ENCODE results near the gene RNGTT.
"Not testable (repeated sequence)": the region's sequence is repeated elsewhere in the genome, so short reads cannot be mapped to it uniquely, and the experiment has no call there.

Gene RNGTT

DNA sequence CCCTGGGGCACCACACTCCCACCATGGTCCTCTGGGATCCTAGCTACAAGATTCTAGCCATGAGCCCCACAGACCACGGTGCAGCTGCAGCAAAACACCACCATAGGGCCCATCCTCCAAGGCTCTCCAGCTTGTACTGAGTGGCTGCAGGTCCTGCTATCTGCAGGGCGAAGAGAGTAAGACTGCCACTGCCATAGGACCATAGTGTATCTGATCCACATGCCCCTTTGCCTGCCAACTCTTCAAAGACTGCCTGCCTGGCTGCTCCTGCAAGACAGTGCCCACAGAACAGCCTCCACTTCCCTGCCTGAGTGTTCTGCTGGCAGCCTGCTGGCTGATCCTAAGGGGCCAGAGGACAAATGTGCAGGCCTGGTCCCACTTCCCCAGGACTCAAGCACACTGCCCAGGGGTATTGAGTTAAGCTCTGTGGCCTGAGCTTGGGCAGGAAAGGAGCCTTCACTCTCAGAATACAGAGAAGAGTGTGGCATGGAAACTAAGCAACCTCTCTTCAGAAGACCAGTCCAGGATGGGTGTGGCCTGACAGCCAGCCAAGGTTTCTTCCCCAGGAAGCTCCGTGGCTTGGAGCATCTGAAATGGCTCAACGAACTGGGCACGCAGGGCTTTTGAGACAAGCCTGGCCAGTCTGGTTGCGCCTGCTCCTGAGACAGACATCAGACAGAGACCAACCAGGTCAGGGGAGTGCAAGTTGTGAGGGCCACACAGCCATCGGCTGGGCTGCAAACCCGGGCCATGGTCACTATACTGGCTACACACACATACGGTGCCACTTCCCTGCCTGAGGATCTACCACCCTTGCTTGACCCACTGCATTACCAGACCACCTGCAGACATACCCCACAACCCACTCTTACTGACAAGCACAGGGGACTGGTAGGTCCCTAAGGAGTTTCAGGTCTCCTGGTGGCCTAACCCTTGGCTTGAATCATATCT is 54.5 kb downstream of the RNGTT start:
- DNase-seq: no peak

DNA sequence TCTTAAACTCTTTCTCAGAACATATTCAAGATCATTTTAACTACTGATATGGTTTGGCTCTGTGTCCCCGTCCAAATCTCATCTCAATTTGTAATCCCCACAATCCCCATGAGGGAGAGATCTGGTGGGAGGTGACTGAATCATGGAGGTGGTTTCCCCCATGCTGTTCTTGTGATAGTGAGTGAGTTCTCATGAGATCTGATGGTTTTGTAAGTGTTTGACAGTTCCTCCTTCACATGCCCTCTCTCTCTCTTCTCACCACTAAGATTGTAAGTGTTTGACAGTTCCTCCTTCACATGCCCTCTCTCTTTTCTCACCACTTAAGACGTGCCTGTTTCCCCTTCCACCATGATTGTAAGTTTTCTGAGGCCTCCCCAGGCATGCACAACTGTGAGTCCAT is 56.3 kb downstream of the RNGTT start:
- DNase-seq: not testable (repeated sequence)

DNA sequence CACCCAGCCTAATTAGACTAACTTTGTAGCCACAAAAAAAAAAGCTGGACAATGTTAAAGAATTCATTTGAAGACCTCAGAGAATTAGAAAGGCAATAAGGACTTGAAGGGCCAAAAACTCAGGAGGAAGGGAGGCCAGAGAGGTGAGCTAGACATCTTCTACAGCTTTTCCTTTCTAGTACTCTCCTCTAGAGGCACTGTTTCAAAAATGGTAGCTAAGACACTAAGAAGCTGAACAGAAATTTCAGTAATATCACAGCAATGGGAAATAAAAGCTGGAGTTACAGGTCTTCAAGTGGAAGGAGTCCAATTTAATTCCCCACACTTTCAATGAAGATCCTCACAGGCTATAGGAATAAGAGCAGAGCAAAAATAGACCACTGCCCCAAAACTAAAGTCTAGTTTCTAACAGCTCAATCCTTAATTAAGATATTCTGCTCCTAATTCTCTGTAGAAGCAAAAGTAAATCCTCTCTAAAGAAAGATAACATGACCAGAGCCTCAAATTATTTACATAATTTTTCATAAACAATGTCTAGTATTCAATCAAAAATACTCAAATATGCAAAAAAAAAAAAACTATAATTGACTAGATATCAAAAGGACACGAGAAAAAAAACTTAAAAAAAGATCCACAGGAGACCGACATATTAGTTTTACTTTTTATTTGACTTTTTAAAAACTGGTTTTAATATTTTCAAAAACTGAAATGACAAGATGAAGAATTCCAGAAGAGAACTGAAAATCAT is 63.7 kb downstream of the RNGTT start:
- DNase-seq: no peak

DNA sequence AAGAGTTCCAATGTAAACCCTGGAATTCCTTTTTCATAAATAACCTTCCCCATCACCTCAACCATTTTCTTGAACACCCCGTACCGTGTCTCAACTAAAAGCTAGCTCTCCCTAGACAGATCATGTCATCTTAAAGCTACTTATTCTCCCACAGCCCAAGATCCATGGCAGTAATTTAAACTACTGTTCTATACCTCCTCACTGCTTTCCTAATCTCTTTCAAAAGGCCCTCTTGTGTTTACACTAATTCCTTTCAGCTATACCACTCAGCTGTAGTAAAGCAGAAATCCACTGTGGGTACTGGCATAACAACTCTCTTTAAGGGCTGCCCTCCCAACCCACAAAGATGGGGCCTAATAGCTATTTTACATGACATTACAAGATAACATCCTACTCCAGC is 67.5 kb downstream of the RNGTT start:
- DNase-seq: no peak

GRCh38 chr6:88890860-88891845 is 72.3 kb downstream of the RNGTT start:
- no peak for DNase-seq

DNA sequence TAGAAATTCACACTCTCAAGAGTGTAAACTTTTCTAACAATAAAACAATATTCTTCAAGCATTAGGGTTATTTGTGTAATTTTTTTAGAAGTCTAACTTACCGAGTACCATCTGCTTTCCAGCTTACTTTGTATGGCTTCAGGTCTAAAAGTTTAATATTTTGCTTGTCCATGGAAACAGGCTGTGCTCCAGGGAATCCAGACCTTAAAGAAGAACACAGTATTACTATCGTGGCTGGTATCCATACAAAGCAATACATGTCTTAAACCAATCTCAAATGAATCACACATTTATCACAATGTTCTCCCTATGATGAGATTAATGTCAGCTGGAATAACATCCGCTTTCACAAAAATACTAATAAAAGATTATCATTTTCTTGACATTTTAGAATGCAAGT is 73.0 kb downstream of the RNGTT start:
- no peak for DNase-seq

GRCh38 chr6:88884361-88884760 is 79.1 kb downstream of the RNGTT start:
- DNase-seq: no peak

DNA sequence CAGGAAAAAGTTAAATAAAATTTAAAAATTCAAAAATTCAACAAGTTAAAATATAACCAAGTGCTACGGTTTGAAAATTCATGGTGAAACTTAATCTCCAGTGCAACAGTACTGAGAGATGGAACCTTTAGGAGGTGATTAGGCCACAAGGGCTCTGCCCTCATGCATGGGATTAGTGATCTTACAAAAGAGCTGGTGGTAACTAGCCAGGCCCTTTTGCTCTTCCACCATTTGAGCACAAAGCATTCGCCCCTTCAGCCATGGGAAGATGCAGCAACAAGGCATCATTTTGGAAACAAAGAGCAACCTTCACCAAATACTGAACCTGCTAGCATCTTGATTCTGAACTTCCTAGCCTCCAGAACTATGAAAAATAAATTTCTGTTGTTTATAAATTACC is 80.9 kb downstream of the RNGTT start:
- DNase-seq: no peak

GRCh38 chr6:88881451-88881850 is 82.0 kb downstream of the RNGTT start:
- DNase-seq: no peak

DNA sequence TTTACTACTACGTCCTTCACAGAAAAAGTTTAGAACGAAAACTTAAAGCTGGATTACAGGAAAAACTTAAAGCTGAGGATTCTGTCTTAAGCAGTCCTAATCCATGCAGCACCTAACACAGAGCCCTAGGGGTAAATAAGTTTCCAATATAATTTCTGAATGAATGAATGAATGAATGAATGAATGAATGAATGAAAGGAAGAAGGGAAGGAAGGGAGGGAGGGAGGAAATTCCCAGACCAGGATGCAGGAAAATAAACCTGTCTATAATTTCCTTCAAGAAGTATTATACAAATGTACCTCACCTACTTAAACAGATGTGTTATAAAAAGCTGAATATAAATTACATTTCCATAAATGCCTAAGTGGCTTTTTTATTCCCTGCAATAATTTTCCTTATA is 83.4 kb downstream of the RNGTT start:
- DNase-seq: no peak

GRCh38 chr6:88877893-88878292 is 85.5 kb downstream of the RNGTT start:
- no peak for DNase-seq

DNA sequence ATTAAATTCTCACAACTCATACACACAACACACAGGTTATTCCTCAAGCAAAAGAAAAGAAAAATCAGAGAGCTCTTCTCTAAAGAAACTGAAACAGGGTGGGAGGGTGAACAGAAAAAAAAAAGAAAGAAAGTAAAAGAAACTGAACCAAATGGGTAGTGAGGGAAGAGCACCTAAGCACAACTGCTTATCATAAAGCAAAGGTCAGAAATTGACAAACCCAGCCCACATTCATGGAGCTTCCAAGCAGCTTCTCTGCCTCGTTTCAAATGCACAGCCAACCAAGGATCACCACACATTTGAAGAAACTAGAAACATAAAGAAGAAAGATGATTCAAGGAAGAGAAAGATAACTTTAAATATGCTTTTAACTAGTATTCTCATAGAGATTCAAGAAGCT is 90.5 kb downstream of the RNGTT start:
- DNase-seq: no peak

DNA sequence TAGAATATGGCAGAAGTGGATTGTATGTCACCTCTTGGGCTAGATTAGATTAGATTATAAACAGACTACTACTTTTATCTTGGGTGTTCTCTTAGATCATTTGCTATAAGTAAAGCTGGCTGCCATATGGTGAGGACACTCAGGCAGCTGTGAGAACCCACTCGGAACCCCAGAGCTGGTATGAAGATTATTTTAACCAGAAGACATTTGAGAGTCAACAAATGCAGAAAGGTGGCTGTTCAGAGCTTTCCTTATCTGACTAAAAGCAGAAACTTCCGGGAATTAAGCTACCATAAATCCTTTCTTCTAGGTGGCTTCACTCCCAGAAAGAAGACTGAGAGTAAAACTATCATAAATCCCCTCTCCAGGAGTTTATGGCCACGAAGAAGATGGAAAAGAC is 91.9 kb downstream of the RNGTT start:
- no peak for DNase-seq

- peak; percentile 59 for DNase-seq
Measured at GRCh38 chr6:88870717-88871330, 92.6 kb downstream of the RNGTT start.

- DNase-seq: no peak
Measured at GRCh38 chr6:88869263-88870020, 94.0 kb downstream of the RNGTT start.

DNA sequence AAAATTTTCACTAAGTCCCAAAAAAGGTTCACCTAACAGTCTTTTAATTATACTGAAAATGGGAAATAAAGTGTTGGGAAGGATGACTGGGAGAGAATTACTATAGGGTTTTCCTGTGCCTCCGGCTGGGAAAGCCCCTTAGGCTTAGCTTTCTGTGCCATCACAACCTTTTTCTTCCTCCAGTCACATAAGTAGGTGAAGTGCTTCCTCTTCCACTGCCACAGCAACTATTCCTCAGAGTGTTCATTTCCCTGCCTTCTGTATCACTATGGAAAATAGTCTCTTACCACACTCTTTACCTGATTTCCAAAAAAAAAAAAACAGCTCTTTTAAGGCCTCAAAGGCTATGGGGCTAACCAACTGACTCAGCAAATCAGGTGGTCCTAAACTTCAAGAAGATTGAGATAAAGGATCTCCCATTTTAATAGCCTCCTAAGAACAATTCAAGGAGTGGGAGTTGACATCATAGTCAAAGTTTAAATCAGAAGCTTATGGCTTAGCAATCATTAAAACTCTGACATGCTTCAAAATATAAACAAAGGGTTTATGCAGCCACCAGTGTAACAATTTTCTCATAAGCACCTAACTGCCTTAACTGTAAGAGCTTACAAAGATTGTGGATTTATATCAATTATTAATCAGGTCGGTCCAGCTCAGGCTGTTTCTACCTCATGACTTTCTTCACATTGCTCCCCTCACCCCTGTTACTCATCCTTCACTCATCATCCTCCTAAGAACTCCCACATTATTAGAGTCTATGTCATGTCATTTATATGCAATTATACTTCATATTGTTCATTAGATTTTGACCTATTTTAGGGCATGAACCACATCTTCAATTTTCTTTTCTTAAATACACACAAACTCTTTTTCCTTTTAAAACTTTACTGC is 95.3 kb downstream of the RNGTT start:
- DNase-seq: no peak

DNA sequence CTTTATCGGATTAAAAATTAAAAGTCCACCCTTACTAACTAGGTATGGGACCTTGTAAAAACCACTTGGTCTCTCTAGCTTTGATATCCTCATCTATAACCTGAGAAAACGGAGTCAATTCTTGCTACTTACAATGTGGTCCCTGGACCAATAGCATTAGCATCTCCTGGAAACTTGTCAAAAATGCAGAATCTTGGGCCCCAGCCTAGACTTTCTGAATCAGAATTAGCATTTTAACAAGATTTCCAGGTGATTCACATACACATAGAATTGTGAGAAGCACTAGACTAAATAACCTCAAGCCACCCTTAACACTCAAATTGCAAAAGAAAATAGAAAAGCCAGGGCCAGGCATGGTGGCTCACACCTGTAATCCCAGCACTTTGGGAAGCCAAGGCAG is 96.6 kb downstream of the RNGTT start:
- DNase-seq: no peak

GRCh38 chr6:88865275-88865674 is 98.1 kb downstream of the RNGTT start:
- no peak for DNase-seq

DNA sequence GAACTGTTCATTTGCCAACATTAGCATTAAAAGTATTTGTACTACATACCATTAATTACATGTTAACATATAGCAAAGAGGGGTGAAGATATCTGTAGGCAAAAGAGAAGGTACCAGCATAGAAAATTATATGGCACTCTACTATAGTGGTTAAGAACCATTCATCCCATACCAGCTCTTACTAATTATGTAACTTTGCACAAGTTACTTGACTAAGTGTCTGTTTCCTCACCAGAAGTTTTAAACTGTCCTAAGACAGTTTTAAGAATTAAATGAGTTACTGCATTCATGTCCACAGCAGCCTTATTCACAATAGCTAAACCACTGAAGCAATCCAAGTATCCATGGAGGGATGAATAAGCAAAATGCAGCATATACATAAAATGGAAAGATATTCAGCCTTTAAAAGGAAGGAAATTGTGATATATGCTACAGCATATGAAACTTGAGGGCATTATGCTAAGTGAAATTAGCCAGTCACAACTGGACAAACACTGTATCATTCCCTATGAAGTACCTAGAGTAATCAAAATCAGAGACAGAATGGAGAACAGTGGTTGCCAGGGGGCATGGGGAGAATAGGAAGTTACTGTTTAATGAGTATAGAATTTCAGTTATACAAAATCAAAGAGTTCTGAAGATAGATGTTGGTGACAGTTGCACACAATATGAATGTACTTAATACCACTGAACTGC is 98.9 kb downstream of the RNGTT start:
- no peak for DNase-seq

DNA sequence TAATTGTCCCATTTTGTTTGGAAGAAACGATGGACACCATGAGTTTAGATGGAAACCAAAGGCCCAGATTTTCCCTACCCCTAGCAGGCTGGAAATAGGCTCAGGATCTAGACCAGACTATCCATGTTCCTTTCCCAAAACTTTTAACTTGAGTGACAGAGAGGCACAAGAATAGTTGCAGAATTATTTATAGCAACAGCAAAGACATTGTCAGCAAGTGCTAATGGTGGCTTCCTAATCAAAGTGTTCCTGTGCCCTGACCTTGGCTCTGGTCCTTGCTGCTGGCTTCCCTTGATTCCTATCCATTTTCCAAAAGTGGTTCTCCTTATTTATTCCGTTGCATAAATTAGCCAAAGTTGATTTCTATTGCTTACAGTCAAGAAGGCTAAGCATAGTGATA is 103.1 kb downstream of the RNGTT start:
- DNase-seq: no peak
